Right lobe of liver (tissue), 6 donors: ENCODE measurements around the gene CDH4. TPM values are rescaled to one million over a fixed set of nuclear protein-coding genes. Genes with fewer than 3 reads are reported as not detected.

ENCODE experiments used
- ATAC-seq, 4 donors: fragments of 200-7000 bp; cut with Tn5 transposase; one replicate each; pipeline ENCODE4 v1.9.1; 2020; ENCODE audit warnings: mild to moderate bottlenecking in 4 of 4, moderate library complexity in 4 of 4
- DNase-seq, 3 donors: peaks; one replicate each; pipeline ENCODE4 v3.0.0-alpha.2; 2020
- H3K27ac ChIP-seq, 3 donors: fragments of 200-600 bp; one replicate each; pipeline ENCODE4 v1.8.0; 2022
- H3K27me3 ChIP-seq, 2 donors: fragments of 200-600 bp; one replicate each; pipeline ENCODE4 v1.8.0; 2022
- H3K36me3 ChIP-seq, 4 donors: fragments of 200-600 bp; sonication (generic) in 1 of 4; one replicate each; pipeline versions ENCODE4 v1.5.1 to v1.8.0; 2017 to 2022; ENCODE audit warnings: control low read depth in 1 of 4
- H3K4me1 ChIP-seq, 4 donors: fragments of 200-600 bp; sonication (generic) in 1 of 4; one replicate each; pipeline versions ENCODE4 v1.5.1 to v1.8.0; 2017 to 2022; ENCODE audit warnings: control low read depth in 1 of 4
- H3K4me3 ChIP-seq, 3 donors: fragments of 200-600 bp; one replicate each; pipeline ENCODE4 v1.8.0; 2022
- H3K9me3 ChIP-seq, 4 donors: fragments of 200-600 bp; sonication (generic) in 1 of 4; one replicate each; pipeline versions ENCODE4 v1.5.1 to v1.8.0; 2017 to 2022; ENCODE audit warnings: control low read depth in 1 of 4
- POLR2A ChIP-seq: fragments of 450-650 bp; IDR thresholded peaks from one replicate; pipeline ENCODE4 v1.6.1; 2017; ENCODE audit warnings: antibody characterized with exemption, mild to moderate bottlenecking
- WGBS: methylation state at CpG from one replicate; pipeline ENCODE4 v1.1.6; 2018; ENCODE audit warnings: low coverage, low lambda C conversion rate; ENCODE audit not compliant: insufficient coverage; ENCODE audit errors: missing lambda C conversion rate; 5-methylcytosine and 5-hydroxymethylcytosine counted together
- intact Hi-C, 2 donors: fragments of 100-400 bp; cut with DNase I; formaldehyde crosslinking; loops; one replicate each; pipeline versions ENCODE4 v1.11.2 to v1.14.1; 2022
- total RNA-seq, 6 experiments: library from RNA; depleted of rRNA in 2 of 6; stranded (reverse); fragments of >200 nt in 2 of 6; fragmentation: NEBNext Ultra II Directional in 3 of 6; extraction: Animal tissue kit (Norgen Biotek cat#: 25700) in 3 of 6; gene quantifications; one replicate each; pipeline versions ENCODE4 v1.1.0 to v1.2.4, GENCODE V29; 2016 to 2023
- TF ChIP-seq, protein P1 (sequence below), 4 donors: fragments of 200-600 bp in 3 of 4; fragments of 450-650 bp in 1 of 4; IDR thresholded peaks; one replicate each; pipeline versions ENCODE4 v1.5.1 to v1.8.0; 2016 to 2022; ENCODE audit warnings: antibody characterized with exemption in 4 of 4, mild to moderate bottlenecking in 2 of 4
- donor health status: DM: no; HTN: yes; CAD: no.
- donor health status: DM: no; HTN: no; CAD: no.
- donor health status: DM: no; HTN: no; CAD: no.
- donor health status: DM: no; HTN: yes; CAD: no.
- donor health status: DM: no; HTN: yes; CAD: no.

CDH4 gene
- total RNA-seq, 6 experiments from 2014 or later = 0.02 to 0.14 (median 0.09) TPM; not detected in 3

DNA sequence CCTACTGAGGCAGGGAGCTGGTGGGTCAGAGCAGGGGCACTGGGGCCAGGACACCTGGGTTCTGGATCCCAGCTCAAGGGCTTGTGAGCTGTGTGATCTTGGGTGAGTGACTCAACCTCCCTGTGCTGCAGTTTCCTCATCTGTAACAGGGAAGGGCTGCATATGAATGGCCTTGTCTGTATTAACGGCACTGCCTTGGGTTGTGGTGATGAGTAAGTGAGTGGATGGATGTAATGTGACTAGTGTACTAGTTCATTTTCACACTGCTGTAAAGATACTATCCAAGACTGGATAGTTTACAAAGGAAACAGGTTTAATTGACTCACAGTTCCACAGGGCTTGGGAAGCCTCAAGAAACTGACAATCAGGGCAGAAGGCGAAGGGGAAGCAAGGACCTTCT lies 580.1 kb downstream of the CDH4 start:
- H3K27me3 ChIP-seq = no peaks in the 10 kb centered on the region
- H3K36me3 ChIP-seq = no peaks in the 10 kb centered on the region
- DNase-seq (no peak), ATAC-seq (no peak)
- no peaks in the 10 kb centered on the region for H3K9me3 ChIP-seq
- no peak overlapping the region for H3K4me3 ChIP-seq
- H3K27ac ChIP-seq = no peak overlapping the region
- 61% methylated on average over 2 of the region's 2 CpGs for WGBS
- H3K4me1 ChIP-seq = no peaks in the 10 kb centered on the region
- intact Hi-C loops = no loop called here
- TF ChIP-seq POLR2A = no peak
- TF ChIP-seq, protein P1, sequence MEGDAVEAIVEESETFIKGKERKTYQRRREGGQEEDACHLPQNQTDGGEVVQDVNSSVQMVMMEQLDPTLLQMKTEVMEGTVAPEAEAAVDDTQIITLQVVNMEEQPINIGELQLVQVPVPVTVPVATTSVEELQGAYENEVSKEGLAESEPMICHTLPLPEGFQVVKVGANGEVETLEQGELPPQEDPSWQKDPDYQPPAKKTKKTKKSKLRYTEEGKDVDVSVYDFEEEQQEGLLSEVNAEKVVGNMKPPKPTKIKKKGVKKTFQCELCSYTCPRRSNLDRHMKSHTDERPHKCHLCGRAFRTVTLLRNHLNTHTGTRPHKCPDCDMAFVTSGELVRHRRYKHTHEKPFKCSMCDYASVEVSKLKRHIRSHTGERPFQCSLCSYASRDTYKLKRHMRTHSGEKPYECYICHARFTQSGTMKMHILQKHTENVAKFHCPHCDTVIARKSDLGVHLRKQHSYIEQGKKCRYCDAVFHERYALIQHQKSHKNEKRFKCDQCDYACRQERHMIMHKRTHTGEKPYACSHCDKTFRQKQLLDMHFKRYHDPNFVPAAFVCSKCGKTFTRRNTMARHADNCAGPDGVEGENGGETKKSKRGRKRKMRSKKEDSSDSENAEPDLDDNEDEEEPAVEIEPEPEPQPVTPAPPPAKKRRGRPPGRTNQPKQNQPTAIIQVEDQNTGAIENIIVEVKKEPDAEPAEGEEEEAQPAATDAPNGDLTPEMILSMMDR (IDR thresholded peaks at IDR 0.05) = no peak

DNA sequence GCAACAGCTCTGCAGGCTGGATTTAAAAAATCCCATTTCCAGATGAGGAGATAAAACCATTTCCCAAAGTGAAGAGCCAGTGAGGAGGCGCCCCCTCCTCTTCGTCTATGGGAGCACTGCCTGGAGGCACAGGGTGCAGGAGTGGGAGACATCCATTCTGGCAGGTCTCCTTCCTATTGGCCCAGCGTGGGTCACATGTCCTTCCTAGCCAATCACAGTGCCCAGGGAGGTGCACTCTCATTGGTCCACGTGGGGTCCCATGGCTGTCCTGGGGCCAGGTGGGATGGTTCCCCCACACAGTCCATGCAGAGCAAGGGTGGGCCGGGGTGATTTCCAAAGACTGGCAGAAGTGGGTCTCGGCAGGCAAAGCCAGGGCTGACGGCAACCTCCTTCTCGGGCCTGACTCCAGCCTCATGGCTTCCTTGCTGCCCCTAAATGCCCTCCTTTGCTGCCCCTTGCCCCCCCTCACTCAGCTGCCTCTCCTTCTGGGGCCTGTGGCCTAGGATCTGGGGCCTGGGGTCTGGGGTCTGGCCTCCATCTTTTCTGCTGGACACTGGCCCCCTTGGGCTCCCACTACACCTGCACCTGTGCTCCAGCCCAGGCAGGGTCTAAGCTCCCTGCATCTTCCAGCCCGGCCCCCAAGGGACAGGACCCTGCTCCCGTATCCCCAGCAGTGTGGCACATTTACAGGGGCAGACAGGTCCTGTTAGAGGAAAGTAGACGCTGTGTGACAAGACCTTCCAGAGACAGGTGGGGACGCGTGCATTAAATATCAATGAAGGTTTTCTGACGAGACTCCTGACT lies 581.9 kb downstream of the CDH4 start:
- H3K36me3 ChIP-seq = no peaks in the 10 kb centered on the region
- no peak overlapping the region for H3K4me3 ChIP-seq
- H3K4me1 ChIP-seq = no peaks in the 10 kb centered on the region
- WGBS = 60% methylated on average over 5 of the region's 14 CpGs
- no peak overlapping the region for H3K27ac ChIP-seq
- no peaks in the 10 kb centered on the region for H3K27me3 ChIP-seq
- intact Hi-C loops = no loop called here
- peak in 1 of 3 donors; percentile 48 for DNase-seq
- H3K9me3 ChIP-seq = no peaks in the 10 kb centered on the region
- no peak for ATAC-seq
- TF ChIP-seq POLR2A = no peak
- TF ChIP-seq, protein P1 (IDR thresholded peaks at IDR 0.05) = no peak

DNA sequence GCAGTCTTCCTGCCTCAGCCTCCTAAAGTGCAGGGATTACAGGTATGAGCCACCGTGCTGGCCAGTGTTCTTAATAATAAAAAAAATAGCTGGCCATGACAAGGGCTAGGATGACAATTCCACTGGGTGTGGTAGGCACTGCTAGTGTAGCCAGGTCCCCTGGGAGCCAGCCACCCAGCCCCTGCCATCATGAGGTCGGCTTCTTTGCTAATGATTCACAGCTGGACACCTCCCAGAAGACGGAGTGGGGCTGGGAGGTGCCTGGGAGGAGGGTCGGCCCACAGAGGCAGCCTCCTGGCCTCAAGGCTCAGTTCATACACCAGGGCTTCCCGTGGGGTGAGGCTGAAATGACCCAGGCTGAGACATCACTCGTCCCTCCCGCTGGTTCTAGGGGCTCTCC lies 583.2 kb downstream of the CDH4 start:
- H3K4me3 ChIP-seq = no peak overlapping the region
- ATAC-seq (no peak), DNase-seq (peak in 1 of 3 donors; percentile 10)
- no peaks in the 10 kb centered on the region for H3K4me1 ChIP-seq
- intact Hi-C loops = no loop called here
- WGBS = 62% methylated on average over 1 of the region's 7 CpGs
- H3K27me3 ChIP-seq = no peaks in the 10 kb centered on the region
- H3K27ac ChIP-seq = no peak overlapping the region
- no peaks in the 10 kb centered on the region for H3K36me3 ChIP-seq
- H3K9me3 ChIP-seq = no peaks in the 10 kb centered on the region
- TF ChIP-seq, protein P1 (IDR thresholded peaks at IDR 0.05) = no peak
- TF ChIP-seq POLR2A = no peak

DNA sequence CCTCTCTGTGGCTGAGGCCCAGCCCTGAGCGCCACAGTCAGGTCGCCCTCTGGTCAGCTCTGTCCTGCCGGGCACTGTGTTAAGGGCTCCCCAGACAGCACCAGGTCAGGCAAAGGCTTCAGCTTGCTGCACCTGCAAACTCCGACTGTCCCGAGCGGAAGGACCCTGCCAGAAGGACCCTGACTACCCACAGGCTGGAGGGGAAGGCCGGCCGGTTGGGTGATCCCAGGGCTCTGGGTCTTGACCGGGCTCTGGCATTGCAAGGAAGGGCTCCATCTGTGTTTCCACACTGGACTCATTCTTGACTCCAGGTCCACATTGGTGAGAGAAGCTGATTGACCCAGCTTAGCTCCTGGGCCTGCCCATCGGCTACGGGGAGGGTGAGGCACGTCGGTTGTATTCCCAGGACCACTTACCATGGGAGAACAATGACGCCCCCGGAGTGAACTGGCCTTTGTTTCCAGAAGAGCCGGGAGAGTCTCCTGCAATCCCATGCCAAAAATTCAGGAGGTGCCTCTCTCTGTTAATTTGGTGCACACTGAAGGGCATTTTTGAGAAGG lies 583.8 kb downstream of the CDH4 start:
- ATAC-seq = peak in 1 of 4 donors; percentile 9
- no peaks in the 10 kb centered on the region for H3K27me3 ChIP-seq
- intact Hi-C loops = no loop called here
- H3K27ac ChIP-seq = no peak overlapping the region
- WGBS = no CpG with 5 or more reads among the region's 16 CpGs
- H3K36me3 ChIP-seq = no peaks in the 10 kb centered on the region
- no peaks in the 10 kb centered on the region for H3K4me1 ChIP-seq
- TF ChIP-seq, protein P1 (IDR thresholded peaks at IDR 0.05) = no peak
- no peak for TF ChIP-seq POLR2A
- H3K4me3 ChIP-seq = no peak overlapping the region
- peak in 2 of 3 donors; percentile 8 to 46 for DNase-seq
- no peaks in the 10 kb centered on the region for H3K9me3 ChIP-seq
